GM10847 (cell line): ENCODE measurements around the gene IFNA17.
"Not testable (repeated sequence)": the region's sequence is repeated elsewhere in the genome, so short reads cannot be mapped to it uniquely, and the experiment has no call there.

Experiments used
- POLR2A ChIP-seq: IDR thresholded peaks from 2 replicates; pipeline ENCODE4 v1.6.1; 2011; ENCODE audit not compliant: insufficient read length; ENCODE audit errors: extremely low read depth

IFNA17 gene

DNA sequence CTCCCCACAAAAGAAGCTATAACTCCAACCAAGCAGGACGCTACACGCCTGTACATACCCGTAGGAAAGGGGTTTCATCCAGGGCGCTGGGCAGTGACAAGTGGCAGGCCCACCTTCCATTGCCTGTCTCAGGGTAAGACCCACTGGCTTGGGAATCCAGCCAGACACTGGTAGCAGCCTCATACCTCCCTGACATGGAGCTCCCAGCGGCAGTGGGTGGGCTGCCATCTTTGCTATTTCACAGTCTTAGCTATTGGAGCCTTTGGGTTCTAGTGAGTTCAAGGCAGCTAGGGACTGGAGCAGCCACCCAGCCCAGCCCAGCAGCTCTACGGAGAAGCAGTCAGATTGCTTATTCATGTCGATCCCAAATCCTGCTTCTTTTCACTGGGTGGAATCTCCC is 17.7 kb downstream of the IFNA17 start:
- TF ChIP-seq POLR2A: no peak

DNA sequence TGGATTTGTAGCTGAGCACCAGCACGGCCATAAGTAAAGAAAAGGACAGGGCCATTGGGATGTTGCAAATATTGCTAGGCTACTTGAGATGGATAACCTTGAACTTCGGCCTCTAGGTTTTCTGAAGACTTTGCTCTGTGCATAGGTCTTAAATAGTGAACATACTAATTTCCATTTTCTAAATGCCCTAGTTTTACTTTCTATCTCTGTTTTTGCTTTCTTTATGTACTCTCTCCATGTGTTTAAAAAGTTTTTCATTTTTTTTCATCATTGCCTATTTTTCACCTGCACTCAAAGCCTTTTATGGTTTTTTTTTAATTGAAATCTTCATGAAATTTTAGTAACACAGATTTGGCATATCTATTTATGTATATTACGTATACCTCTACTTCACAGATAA is 21.0 kb downstream of the IFNA17 start, which contains the start of gene IFNA10:
TSS of gene IFNA10 (minus strand) at position 101 of the 400 bp plus-strand sequence. CDS start at position 55, 46 bp downstream.
- not testable (repeated sequence) for TF ChIP-seq POLR2A

DNA sequence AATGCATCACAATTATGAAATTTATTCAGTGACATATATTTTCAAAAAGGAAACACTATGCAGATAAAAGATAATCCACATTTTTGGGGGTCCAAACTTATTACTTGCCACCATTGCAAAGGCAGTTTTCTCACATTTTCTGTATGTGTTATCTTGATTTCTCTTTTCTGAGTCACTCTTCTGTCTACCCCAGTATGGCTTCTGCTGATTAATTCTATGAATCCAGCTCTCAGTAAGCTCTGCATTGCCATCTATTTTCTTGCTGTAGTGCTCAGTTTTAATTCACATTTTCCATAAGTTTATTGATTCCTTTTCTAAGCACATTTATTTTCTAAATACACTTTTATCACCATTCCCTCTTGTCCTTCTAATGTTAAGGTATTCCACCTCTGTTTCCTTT is 22.8 kb downstream of the IFNA17 start:
- TF ChIP-seq POLR2A: no peak

DNA sequence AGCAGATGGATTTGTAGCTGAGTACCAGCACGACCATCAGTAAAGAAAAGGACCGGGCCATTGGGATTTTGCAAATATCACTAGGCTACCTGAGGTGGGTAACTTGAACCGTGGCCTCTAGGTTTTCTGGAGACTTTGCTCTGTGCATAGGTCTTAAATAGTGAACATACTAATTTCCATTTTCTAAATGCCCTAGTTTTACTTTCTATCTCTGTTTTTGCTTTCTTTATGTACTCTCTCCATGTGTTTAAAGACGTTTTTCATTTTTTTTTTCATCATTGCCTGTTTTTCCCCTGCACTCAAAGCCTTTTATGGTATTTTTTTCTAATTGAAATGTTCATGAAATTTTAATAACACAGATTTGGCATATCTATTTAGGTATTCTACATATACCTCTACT is 25.9 kb downstream of the IFNA17 start, which contains the start of gene IFNA7:
TSS of gene IFNA7 (minus strand) at position 101 of the 400 bp plus-strand sequence. CDS start at position 61, 40 bp downstream.
- TF ChIP-seq POLR2A: not testable (repeated sequence)

DNA sequence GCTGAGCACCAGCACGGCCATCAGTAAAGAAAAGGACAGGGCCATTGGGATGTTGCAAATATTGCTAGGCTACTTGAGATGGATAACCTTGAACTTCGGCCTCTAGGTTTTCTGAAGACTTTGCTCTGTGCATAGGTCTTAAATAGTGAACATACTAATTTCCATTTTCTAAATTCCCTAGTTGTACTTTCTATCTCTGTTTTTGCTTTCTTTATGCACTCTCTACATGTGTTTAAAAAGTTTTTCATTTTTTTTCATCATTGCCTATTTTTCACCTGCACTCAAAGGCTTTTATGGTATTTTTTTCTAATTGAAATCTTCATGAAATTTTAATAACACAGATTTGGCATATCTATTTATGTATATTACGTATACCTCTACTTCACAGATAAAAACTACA is 40.5 kb downstream of the IFNA17 start, which contains the start of gene IFNA4:
TSS of gene IFNA4 (minus strand) at position 101 of the 400 bp plus-strand sequence. CDS start at position 45, 56 bp downstream.
- TF ChIP-seq POLR2A: not testable (repeated sequence)
